Measurements from ENCODE around the gene ZMYND19.

- TF ChIP-seq POLR2AphosphoS5 (IDR thresholded peaks at IDR 0.05) (no peak), CTCF (IDR thresholded peaks at IDR 0.05) (no peak), POLR2A (IDR thresholded peaks at IDR 0.05) (no peak), EP300 (IDR thresholded peaks at IDR 0.05) (no peak)
These were observed 42.2 kb upstream of the ZMYND19 start for GRCh38 chr9:137632230-137633161.

All from stomach (tissue), 4 donors.